Epithelial cell of esophagus (primary cell): ENCODE data around the gene GPER1.

ENCODE experiments used
- DNase-seq: peaks from one replicate; pipeline ENCODE4 v3.0.0; 2010; ENCODE audit warnings: low read depth
- H3K4me3 ChIP-seq: 2 replicates; pipeline ENCODE4 v1.5.1; 2011; ENCODE audit warnings: mild to moderate bottlenecking, low read length, control low read depth
- TF ChIP-seq, protein P1 (sequence below): IDR thresholded peaks from 2 replicates; pipeline ENCODE4 v1.5.1; 2011; ENCODE audit warnings: low read depth, mild to moderate bottlenecking, low read length, control low read depth, inconsistent platforms; ENCODE audit not compliant: insufficient read depth; ENCODE audit errors: missing control alignments

GPER1 gene

GRCh38 chr7:1092161-1092632 is 4.3 kb downstream of the GPER1 start:
- DNase-seq, result no peak
- TF ChIP-seq, protein P1, sequence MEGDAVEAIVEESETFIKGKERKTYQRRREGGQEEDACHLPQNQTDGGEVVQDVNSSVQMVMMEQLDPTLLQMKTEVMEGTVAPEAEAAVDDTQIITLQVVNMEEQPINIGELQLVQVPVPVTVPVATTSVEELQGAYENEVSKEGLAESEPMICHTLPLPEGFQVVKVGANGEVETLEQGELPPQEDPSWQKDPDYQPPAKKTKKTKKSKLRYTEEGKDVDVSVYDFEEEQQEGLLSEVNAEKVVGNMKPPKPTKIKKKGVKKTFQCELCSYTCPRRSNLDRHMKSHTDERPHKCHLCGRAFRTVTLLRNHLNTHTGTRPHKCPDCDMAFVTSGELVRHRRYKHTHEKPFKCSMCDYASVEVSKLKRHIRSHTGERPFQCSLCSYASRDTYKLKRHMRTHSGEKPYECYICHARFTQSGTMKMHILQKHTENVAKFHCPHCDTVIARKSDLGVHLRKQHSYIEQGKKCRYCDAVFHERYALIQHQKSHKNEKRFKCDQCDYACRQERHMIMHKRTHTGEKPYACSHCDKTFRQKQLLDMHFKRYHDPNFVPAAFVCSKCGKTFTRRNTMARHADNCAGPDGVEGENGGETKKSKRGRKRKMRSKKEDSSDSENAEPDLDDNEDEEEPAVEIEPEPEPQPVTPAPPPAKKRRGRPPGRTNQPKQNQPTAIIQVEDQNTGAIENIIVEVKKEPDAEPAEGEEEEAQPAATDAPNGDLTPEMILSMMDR, result no peak
- no peak overlapping the region for H3K4me3 ChIP-seq

DNA sequence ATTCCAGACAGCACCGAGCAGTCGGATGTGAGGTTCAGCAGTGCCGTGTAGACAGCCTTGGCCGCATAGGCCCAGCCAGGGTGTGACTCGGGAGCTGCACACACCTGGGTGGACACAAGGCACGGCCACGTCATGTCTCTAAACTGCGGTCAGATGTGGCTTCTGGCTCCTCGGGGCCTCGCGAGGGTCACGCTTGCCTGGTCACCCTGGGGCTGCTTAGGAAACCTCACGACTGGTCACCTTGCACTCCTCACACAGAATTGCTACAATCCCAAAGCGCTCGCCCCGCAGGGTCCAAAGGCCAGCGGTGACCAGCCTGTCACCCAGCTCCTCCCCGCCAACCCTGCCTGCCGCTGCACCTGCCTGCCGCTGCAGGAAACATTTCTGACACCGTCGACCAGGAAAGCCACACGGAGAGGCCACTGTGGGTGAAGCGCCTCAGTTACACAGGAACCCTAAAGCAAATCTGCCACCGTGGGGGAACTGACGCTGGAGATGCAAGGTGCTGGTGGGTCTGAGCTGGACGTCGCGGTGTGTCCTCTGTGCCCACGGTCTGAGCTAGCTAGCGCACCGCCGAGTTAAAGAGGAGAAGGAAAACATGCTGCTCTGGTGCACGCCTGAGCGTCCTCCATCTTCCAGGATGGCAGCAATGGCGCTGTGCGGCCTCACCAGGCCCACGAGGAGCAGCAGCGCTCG is 5.0 kb downstream of the GPER1 start:
- DNase-seq, result no peak
- TF ChIP-seq, protein P1, result no peak
- H3K4me3 ChIP-seq, result no peak overlapping the region

DNA sequence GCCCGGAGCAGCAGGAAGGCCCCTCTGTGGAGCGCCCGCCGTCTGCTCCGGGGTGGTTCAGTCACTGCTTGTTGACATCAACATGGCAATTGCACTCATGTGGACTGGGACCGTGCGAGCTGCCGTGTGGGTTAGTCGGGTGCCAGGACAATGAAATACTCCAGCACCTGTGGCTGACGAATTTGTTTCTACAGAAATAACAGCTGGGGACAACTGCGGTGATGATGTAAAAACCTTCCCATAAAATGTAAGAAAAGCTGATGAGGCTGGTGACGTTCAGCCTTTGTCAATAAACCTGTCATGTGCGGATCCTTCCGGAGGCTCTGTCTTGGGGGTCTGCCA is 5.6 kb downstream of the GPER1 start:
- TF ChIP-seq, protein P1, result no peak
- no peak for DNase-seq
- H3K4me3 ChIP-seq, result no peak overlapping the region

DNA sequence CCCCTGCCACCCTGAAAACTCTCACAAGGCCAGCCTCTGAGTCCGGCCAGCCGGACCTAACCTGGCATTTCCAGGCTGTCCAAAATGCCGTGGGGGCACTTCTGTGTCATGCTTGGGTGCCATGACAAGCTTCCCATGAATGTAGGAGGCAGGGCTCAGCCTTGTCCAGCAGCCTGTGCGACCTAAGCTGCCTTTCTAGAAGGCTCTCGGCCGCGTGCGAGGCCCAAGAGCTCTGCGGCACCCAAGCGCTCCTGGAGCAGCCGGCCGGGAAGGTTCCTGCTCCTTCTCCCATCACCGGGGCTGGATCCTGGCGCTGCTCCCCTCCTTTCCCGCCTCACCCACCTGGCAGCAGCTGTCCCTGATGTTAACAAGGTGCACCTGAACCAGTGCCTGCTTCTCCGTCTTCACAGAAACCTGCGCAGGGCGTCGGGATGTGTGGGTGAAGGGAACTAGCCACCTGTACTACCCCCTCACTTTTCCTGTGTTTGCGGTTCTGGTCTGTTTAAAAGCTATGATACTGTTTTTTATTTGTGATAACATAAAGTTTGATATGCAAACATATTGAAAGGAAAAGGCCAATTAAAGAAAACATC is 6.1 kb downstream of the GPER1 start:
- TF ChIP-seq, protein P1, result no peak
- H3K4me3 ChIP-seq, result no peak overlapping the region
- no peak for DNase-seq

- TF ChIP-seq, protein P1, result no peak
- DNase-seq, result no peak
- H3K4me3 ChIP-seq, result no peak overlapping the region
These were observed 7.0 kb downstream of the GPER1 start for GRCh38 chr7:1094870-1095269.

- DNase-seq, result no peak
- TF ChIP-seq, protein P1, result no peak
- no peak overlapping the region for H3K4me3 ChIP-seq
These were observed 7.8 kb downstream of the GPER1 start for GRCh38 chr7:1095621-1096155.
